Lower leg skin (tissue), 4 donors: ENCODE data around the gene ZBTB47. TPM values are rescaled to one million over a fixed set of nuclear protein-coding genes. Genes with fewer than 3 reads are reported as not detected.

Source experiments
- DNase-seq, 2 donors: peaks; one replicate each; pipeline ENCODE4 v3.0.0-alpha.2; 2019; ENCODE audit warnings: low spot score in 2 of 2
- H3K4me3 ChIP-seq: fragments of 200-600 bp; sonication (generic); 2 replicates; pipeline ENCODE4 v1.5.1; 2017; ENCODE audit warnings: mild to moderate bottlenecking, low read depth; ENCODE audit not compliant: poor library complexity, severe bottlenecking
- POLR2A ChIP-seq, 2 donors: fragments of 450-650 bp; IDR thresholded peaks; one replicate each; pipeline ENCODE4 v1.6.1; 2016 to 2017; ENCODE audit warnings: antibody characterized with exemption in 2 of 2, mild to moderate bottlenecking in 1 of 2, moderate library complexity in 1 of 2
- WGBS, 2 donors: methylation state at CpG; one replicate each; pipeline ENCODE4 v1.1.5; 2018; 5-methylcytosine and 5-hydroxymethylcytosine counted together
- intact Hi-C: fragments of 100-400 bp; cut with DNase I; formaldehyde crosslinking; loops from one replicate; pipeline ENCODE4 v1.15.0; 2023; ENCODE audit warnings: low total_unique reads
- total RNA-seq, 4 donors: library from RNA; depleted of rRNA; stranded (reverse); fragments of >200 nt; gene quantifications; one replicate each; pipeline ENCODE4 v1.1.0, GENCODE V29; 2016
- TF ChIP-seq, protein P1 (sequence below), 3 donors: fragments of 450-650 bp; IDR thresholded peaks; one replicate each; pipeline ENCODE4 v1.5.1; 2016; ENCODE audit warnings: antibody characterized with exemption in 3 of 3, mild to moderate bottlenecking in 3 of 3, moderate library complexity in 2 of 3

The ZBTB47 gene
- total RNA-seq, 4 donors from 2014 or later = 14.4 to 25.8 (median 21.2) TPM

DNA sequence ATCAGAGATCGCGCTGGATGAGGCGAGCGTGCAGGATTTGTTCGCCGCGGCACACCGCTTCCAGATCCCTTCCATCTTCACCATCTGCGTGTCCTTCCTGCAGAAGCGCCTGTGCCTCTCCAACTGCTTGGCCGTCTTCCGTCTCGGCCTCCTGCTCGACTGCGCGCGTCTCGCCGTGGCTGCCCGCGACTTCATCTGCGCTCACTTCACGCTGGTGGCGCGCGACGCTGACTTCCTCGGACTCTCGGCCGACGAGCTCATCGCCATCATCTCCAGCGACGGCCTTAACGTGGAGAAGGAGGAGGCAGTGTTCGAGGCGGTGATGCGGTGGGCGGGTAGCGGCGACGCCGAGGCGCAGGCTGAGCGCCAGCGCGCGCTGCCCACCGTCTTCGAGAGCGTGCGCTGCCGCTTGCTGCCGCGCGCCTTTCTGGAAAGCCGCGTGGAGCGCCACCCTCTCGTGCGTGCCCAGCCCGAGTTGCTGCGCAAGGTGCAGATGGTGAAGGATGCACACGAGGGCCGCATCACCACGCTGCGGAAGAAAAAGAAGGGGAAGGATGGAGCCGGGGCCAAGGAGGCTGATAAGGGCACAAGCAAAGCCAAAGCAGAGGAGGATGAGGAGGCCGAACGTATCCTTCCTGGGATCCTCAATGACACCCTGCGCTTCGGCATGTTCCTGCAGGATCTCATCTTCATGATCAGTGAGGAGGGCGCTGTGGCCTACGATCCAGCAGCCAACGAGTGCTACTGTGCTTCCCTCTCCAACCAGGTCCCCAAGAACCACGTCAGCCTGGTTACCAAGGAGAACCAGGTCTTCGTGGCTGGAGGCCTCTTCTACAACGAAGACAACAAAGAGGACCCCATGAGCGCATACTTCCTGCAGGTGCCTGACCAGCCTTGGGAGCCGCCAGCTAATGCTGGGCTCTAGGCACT is 32.7 kb downstream of the ZBTB47 start:
- TF ChIP-seq, protein P1, sequence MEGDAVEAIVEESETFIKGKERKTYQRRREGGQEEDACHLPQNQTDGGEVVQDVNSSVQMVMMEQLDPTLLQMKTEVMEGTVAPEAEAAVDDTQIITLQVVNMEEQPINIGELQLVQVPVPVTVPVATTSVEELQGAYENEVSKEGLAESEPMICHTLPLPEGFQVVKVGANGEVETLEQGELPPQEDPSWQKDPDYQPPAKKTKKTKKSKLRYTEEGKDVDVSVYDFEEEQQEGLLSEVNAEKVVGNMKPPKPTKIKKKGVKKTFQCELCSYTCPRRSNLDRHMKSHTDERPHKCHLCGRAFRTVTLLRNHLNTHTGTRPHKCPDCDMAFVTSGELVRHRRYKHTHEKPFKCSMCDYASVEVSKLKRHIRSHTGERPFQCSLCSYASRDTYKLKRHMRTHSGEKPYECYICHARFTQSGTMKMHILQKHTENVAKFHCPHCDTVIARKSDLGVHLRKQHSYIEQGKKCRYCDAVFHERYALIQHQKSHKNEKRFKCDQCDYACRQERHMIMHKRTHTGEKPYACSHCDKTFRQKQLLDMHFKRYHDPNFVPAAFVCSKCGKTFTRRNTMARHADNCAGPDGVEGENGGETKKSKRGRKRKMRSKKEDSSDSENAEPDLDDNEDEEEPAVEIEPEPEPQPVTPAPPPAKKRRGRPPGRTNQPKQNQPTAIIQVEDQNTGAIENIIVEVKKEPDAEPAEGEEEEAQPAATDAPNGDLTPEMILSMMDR (IDR thresholded peaks at IDR 0.05) = no peak
- peak in 1 of 2 donors; percentile 72 for DNase-seq
- 36 to 44% methylated on average over 65 to 69 of the region's 80 CpGs for WGBS, 2 donors
- H3K4me3 ChIP-seq = no peak overlapping the region
- intact Hi-C loops = no loop called here

DNA sequence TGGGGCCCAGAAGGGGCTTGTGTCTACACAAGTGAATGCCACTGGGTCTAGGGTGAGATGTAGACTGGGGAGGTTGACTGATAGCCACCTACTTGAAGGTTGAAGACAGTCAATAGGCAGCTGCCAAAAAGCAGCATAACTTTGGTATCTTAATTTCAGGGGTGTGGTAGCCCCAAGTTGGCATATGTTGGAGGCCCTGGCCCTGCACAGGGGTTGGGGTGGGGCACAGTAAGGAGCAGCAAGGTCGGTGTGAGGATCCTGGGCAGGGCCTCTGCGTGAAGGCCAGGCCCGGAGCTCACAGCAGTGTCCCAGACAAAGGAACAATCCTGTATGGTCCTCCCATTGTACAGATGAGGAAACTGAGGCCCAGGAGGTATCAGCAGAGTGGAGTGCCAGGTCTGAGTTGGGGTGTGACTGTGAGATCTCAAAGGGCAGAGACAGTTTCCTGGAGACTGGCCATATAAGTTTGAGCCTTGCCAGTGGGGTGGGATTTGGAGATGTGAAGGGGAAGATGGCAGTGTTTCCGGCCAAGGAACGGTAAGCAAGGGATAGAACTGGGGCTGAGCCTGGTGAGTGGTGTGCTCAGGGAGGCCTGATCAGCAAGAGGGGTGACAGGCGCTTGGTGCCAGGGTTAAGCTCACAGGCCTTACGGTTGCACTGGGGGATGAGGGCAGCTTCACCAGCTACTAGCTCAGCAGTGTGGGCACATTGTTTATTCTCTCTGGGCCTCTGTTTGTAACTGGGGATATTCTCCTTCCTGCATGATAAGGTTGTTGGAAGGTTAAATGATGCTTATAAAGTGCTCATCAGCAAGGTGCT is 33.5 kb downstream of the ZBTB47 start:
- no peak overlapping the region for H3K4me3 ChIP-seq
- intact Hi-C loops = no loop called here
- 72 to 92% methylated on average over 7 of the region's 7 CpGs for WGBS, 2 donors
- TF ChIP-seq POLR2A (IDR thresholded peaks at IDR 0.05) = no peak
- TF ChIP-seq, protein P1 (IDR thresholded peaks at IDR 0.05) = no peak
- DNase-seq = no peak

DNA sequence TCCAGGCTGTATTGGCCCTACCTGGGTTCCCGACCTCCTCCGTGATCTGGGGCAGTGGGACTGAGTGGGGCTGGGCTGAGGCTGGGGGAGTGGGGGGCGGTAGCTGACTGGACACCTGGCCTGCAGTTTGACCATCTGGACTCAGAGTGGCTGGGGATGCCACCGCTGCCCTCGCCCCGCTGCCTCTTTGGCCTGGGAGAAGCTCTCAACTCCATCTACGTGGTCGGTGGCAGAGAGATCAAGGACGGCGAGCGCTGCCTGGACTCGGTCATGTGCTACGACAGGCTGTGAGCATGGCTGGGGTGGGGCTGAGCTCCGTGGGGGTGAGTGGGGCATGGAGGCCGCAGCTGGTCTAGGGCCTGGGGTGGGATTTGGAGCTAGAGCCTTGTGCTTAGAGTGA is 34.5 kb downstream of the ZBTB47 start:
- intact Hi-C loops = no loop called here
- H3K4me3 ChIP-seq = no peak overlapping the region
- TF ChIP-seq POLR2A (IDR thresholded peaks at IDR 0.05) = no peak
- TF ChIP-seq, protein P1 (IDR thresholded peaks at IDR 0.05) = no peak
- DNase-seq = no peak
- WGBS, 2 donors = 95 to 96% methylated on average over 12 to 15 of the region's 15 CpGs

DNA sequence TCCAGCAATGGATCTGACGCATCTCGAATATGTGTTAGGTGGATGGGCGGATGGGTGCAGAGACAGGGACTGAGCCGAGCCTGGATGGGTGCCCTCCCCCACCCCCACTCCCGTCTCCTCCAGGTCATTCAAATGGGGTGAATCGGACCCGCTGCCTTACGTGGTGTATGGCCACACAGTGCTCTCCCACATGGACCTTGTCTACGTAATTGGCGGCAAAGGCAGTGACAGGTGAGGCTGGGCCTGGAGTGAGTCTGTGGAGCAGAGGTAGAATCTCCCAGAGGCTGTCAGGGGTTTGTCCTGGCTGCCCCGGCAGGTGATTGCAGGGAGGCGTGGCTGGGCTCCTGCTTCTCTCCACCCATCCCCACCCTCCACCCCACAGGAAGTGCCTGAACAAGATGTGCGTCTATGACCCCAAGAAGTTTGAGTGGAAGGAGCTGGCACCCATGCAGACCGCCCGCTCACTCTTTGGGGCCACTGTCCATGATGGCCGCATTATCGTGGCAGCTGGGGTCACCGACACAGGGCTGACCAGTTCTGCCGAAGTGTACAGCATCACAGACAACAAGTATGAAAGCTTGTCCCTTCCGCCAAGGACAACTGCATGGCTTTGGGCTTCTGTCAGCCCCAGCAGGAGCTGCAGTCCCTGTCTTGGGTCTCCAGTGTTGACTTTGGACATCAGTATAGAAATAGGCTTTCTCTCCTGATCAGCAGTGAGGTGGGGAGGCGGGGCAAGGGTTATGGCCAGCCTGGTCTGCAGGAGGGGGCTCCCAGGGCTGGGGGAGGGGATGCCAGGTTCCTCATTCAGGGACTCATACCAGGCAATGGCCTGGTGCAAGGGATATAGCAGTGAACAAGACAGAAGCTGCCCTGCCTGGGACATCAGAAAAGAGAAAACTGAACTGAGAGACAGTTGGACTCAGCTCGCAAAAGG is 35.3 kb downstream of the ZBTB47 start:
- intact Hi-C loops = no loop called here
- no peak overlapping the region for H3K4me3 ChIP-seq
- DNase-seq = no peak
- WGBS, 2 donors = 87 to 90% methylated on average over 22 of the region's 22 CpGs
- TF ChIP-seq POLR2A (IDR thresholded peaks at IDR 0.05) = no peak
- TF ChIP-seq, protein P1 (IDR thresholded peaks at IDR 0.05) = no peak

DNA sequence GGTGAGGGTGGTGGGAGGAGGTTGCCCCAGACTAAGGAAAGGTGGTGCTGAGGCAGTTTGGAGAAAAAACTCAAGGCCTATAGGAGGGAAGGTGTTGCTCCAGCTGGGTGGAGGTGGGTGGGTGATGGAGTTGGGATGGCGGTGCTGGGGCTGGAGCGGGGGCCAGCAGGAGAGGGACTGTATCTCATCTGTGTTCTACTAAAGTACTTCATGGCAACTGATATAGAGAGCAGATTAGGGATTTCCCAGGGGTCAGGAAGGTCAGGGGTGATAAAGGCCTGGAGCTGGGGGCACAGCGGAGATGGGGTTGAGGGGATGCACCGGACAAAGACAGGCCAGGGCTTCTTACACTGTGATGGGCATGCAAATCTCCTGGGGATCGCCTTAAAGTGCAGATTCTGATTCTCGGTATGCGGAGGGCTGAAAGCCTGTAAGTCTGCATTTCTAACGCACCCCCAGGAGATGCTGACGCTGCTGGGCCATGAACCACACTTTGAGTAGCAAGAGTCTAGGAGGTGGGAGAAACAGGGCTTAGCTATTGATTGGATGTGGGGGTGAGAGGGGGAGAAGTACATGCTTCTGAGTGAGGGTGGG is 36.0 kb downstream of the ZBTB47 start:
- no peak for TF ChIP-seq POLR2A (IDR thresholded peaks at IDR 0.05)
- TF ChIP-seq, protein P1 (IDR thresholded peaks at IDR 0.05) = no peak
- WGBS, 2 donors = 81% methylated on average over 9 of the region's 9 CpGs
- intact Hi-C loops = loop anchor here (5.0 kb wide), 1 partner anchor 1648 kb away; the partner anchor contains the start of gene TCAIM
- peak in 1 of 2 donors; percentile 79 for DNase-seq
- no peak overlapping the region for H3K4me3 ChIP-seq
